Glutamatergic neuron (in vitro differentiated cells): ENCODE data around the gene STOM. TPM values are rescaled to one million over a fixed set of nuclear protein-coding genes. Genes with fewer than 3 reads are reported as not detected.

Experiments
- DNase-seq: peaks from one replicate; pipeline ENCODE4 v3.0.0; 2022
- H3K27ac Mint-ChIP-seq: one replicate; pipeline ENCODE4 v1.8.0; 2020; ENCODE audit warnings: mild to moderate bottlenecking, mixed read lengths, inconsistent platforms; ENCODE audit not compliant: unreplicated experiment
- H3K27me3 Mint-ChIP-seq: one replicate; pipeline ENCODE4 v1.8.0; 2020; ENCODE audit warnings: mild to moderate bottlenecking, moderate library complexity, mixed read lengths, inconsistent platforms; ENCODE audit not compliant: unreplicated experiment
- H3K36me3 Mint-ChIP-seq: one replicate; pipeline ENCODE4 v1.8.0; 2020; ENCODE audit warnings: mild to moderate bottlenecking, mixed read lengths, inconsistent platforms; ENCODE audit not compliant: unreplicated experiment
- H3K4me1 Mint-ChIP-seq: one replicate; pipeline ENCODE4 v1.8.0; 2020; ENCODE audit warnings: mild to moderate bottlenecking, low read depth, mixed read lengths, inconsistent platforms; ENCODE audit not compliant: unreplicated experiment
- H3K4me3 Mint-ChIP-seq: one replicate; pipeline ENCODE4 v1.8.0; 2020; ENCODE audit warnings: mild to moderate bottlenecking, mixed read lengths, inconsistent platforms; ENCODE audit not compliant: unreplicated experiment
- H3K9me3 Mint-ChIP-seq: one replicate; pipeline ENCODE4 v1.8.0; 2020; ENCODE audit warnings: mild to moderate bottlenecking, moderate library complexity, mixed read lengths, inconsistent platforms; ENCODE audit not compliant: unreplicated experiment
- CTCF ChIP-seq: fragments of 200-600 bp; sonication (generic); IDR thresholded peaks from one replicate; pipeline ENCODE4 v1.5.0; 2021; ENCODE audit not compliant: partially characterized antibody, unreplicated experiment
- total RNA-seq: library from RNA; stranded (reverse); fragmentation: NEBNext Ultra II Directional; extraction: Animal tissue kit (Norgen Biotek cat#: 25700); gene quantifications from one replicate; pipeline ENCODE4 v1.2.1, GENCODE V29; 2021; ENCODE audit not compliant: unreplicated experiment

The STOM gene
- total RNA-seq, 1 donor from 2014 or later = 2.0 TPM

DNA sequence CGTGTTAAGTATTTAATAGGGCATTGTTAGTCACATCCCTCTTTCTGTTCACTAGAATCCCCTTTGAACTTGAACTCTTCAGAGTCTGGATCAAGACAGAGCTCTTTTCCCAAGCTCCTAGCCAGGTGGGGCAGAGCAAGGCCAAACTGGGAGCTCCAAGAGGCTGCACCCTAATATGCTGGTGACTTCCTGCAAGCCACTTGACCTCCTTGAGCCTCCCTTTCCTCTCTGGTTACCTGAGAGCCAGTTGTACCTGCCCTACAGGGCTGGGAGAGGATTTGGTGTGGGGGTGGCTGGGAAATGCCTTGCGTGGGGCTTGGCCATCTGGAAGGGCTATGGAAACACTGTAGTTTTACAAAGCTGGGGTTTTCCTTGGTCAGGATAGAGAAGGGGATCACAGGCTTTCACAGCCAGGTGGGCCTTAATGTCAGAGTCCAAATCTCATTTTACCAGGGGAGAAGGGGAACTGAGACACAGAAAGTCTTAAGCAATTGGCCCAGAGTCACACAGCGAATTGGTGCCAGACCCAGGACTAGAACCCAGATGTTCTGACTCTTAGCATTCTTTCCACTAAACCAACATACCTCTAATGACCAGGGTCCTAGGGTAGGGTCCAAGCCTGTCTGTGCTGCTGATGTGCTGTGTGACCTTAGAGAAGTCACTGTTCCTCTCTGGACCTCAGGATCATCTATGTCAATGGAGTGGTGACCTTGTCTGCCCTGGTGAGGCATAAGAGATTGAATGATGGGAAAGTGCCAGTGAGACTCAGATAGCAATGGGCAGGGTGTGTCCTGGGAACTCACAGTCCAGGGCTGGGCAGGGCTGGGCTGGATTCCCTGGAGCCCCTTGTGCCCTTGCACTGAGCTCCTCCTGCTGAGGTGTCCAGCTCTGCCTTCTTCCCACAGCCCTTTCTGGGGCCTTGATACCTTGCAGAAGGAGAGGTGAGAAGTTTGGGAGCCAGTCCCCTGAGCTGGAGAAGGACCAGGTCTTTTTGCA, 66.3 kb downstream of the STOM start:
- Mint-ChIP-seq H3K36me3 (no peaks in the 10 kb centered on the region), H3K27me3 (peaks cover 8% of the 10 kb centered on the region), H3K27ac (no peak overlapping the region), H3K4me1 (peaks cover 4% of the 10 kb centered on the region), H3K9me3 (peaks cover 4% of the 10 kb centered on the region), H3K4me3 (no peak overlapping the region)
- TF ChIP-seq CTCF = no peak
- DNase-seq = peak; percentile 3

- Mint-ChIP-seq H3K27ac (no peak overlapping the region), H3K27me3 (peaks cover 9% of the 10 kb centered on the region), H3K4me1 (peaks cover 4% of the 10 kb centered on the region), H3K4me3 (no peak overlapping the region), H3K36me3 (no peaks in the 10 kb centered on the region), H3K9me3 (peaks cover 4% of the 10 kb centered on the region)
- DNase-seq = peak; percentile 2
- no peak for TF ChIP-seq CTCF
These were observed 67.3 kb downstream of the STOM start for GRCh38 chr9:121302786-121303185.

- H3K4me1 Mint-ChIP-seq = peaks cover 4% of the 10 kb centered on the region
- peaks cover 9% of the 10 kb centered on the region for H3K27me3 Mint-ChIP-seq
- H3K4me3 Mint-ChIP-seq = no peak overlapping the region
- peaks cover 4% of the 10 kb centered on the region for H3K9me3 Mint-ChIP-seq
- no peaks in the 10 kb centered on the region for H3K36me3 Mint-ChIP-seq
- no peak overlapping the region for H3K27ac Mint-ChIP-seq
- no peak for TF ChIP-seq CTCF
- DNase-seq = no peak
These were observed 67.7 kb downstream of the STOM start for GRCh38 chr9:121302341-121302740.

DNA sequence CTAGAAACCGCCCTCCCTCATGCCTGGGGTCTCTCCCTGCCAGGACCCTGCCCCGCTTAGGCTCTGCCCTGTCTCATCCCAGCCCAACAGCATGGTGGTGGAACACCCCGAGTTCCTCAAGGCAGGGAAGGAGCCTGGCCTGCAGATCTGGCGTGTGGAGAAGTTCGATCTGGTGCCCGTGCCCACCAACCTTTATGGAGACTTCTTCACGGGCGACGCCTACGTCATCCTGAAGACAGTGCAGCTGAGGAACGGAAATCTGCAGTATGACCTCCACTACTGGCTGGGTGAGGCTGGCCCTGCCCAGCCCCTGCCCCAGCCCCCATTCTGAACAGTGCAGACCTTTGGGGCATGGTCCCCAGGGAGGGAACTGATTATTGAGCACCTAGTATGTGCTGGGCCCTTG, 68.2 kb downstream of the STOM start:
- peaks cover 4% of the 10 kb centered on the region for H3K9me3 Mint-ChIP-seq
- H3K36me3 Mint-ChIP-seq = no peaks in the 10 kb centered on the region
- H3K27me3 Mint-ChIP-seq = peaks cover 9% of the 10 kb centered on the region
- no peak for DNase-seq
- TF ChIP-seq CTCF = no peak
- no peak overlapping the region for H3K27ac Mint-ChIP-seq
- H3K4me3 Mint-ChIP-seq = no peak overlapping the region
- peaks cover 4% of the 10 kb centered on the region for H3K4me1 Mint-ChIP-seq
